Measurements from ENCODE around the gene ARHGAP30.
A peak's percentile ranks its signal among the peaks of the same experiment; 100 is the strongest.
"Not testable (repeated sequence)": the region's sequence is repeated elsewhere in the genome, so short reads cannot be mapped to it uniquely, and the experiment has no call there.

The ARHGAP30 gene

GRCh38 chr1:161044535-161044907 lies 25.2 kb downstream of the ARHGAP30 start:
- no peaks in the 10 kb centered on the region for H3K27me3 ChIP-seq (replicated peaks; ENCODE audit: control insufficient read depth, insufficient read depth, low read length, poor library complexity, severe bottlenecking)
- H3K27ac ChIP-seq (ENCODE audit: insufficient read depth, low read length, poor library complexity, severe bottlenecking) = peak overlapping the region; percentile 94
- no peaks in the 10 kb centered on the region for H3K9me3 ChIP-seq (ENCODE audit: control insufficient read depth, low read length)
- H3K36me3 ChIP-seq (ENCODE audit: control insufficient read depth, insufficient read depth, low read length) = peaks cover 56% of the 10 kb centered on the region
- peak overlapping the region; percentile 98 for H3K4me3 ChIP-seq (ENCODE audit: insufficient read depth, low read depth, low read length, poor library complexity, severe bottlenecking)
- no peak for DNase-seq
- peaks cover 11% of the 10 kb centered on the region for H3K4me1 ChIP-seq (ENCODE audit: control insufficient read depth, insufficient read depth, low read length, poor library complexity, severe bottlenecking)

DNA sequence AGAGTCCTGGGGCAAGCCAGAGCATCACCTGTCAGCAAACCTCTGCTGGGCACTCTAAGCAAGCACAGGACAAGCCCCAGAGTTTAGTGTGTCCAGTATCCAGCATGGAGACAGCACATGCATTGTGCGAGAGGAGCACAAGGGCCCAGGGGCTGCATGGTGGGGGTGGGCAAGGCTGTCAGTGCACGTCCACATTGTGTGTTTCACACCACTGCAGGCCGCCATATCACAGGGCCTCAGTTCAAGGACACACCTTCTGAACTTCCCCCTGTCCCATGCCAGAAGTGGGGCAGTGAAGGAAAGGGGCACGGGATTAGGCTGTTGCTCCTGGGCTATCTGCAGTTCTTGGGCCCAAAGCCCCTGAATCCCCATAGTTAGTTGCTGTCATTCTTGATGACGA lies 30.1 kb downstream of the ARHGAP30 start:
- DNase-seq = no peak
- Histone ChIP-seq H3K27ac (ENCODE audit: insufficient read depth, low read length, poor library complexity, severe bottlenecking) (peak overlapping the region; percentile 88), H3K36me3 (ENCODE audit: control insufficient read depth, insufficient read depth, low read length) (peaks cover 38% of the 10 kb centered on the region), H3K27me3 (replicated peaks; ENCODE audit: control insufficient read depth, insufficient read depth, low read length, poor library complexity, severe bottlenecking) (no peaks in the 10 kb centered on the region), H3K4me3 (ENCODE audit: insufficient read depth, low read depth, low read length, poor library complexity, severe bottlenecking) (no peak overlapping the region), H3K9me3 (ENCODE audit: control insufficient read depth, low read length) (no peaks in the 10 kb centered on the region), H3K4me1 (ENCODE audit: control insufficient read depth, insufficient read depth, low read length, poor library complexity, severe bottlenecking) (peaks cover 26% of the 10 kb centered on the region)

- Histone ChIP-seq H3K27me3 (replicated peaks; ENCODE audit: control insufficient read depth, insufficient read depth, low read length, poor library complexity, severe bottlenecking) (no peaks in the 10 kb centered on the region), H3K4me3 (ENCODE audit: insufficient read depth, low read depth, low read length, poor library complexity, severe bottlenecking) (peak overlapping the region; percentile 68), H3K36me3 (ENCODE audit: control insufficient read depth, insufficient read depth, low read length) (peaks cover 38% of the 10 kb centered on the region), H3K9me3 (ENCODE audit: control insufficient read depth, low read length) (no peaks in the 10 kb centered on the region), H3K27ac (ENCODE audit: insufficient read depth, low read length, poor library complexity, severe bottlenecking) (peak overlapping the region; percentile 88), H3K4me1 (ENCODE audit: control insufficient read depth, insufficient read depth, low read length, poor library complexity, severe bottlenecking) (peaks cover 26% of the 10 kb centered on the region)
- no peak for DNase-seq
Observed at GRCh38 chr1:161039154-161039545, 30.5 kb downstream of the ARHGAP30 start.

- Histone ChIP-seq H3K27ac (ENCODE audit: insufficient read depth, low read length, poor library complexity, severe bottlenecking) (peak within 1 kb of the TSS; percentile 88), H3K9me3 (ENCODE audit: control insufficient read depth, low read length) (no peaks in the 10 kb centered on the region)
Observed at GRCh38 chr1:161038523-161039153, 31.1 kb downstream of the ARHGAP30 start, which contains the start of gene TSTD1. TSS of gene TSTD1 (minus strand) at chr1:161038964. CDS start at chr1:161038889, 75 bp downstream.

DNA sequence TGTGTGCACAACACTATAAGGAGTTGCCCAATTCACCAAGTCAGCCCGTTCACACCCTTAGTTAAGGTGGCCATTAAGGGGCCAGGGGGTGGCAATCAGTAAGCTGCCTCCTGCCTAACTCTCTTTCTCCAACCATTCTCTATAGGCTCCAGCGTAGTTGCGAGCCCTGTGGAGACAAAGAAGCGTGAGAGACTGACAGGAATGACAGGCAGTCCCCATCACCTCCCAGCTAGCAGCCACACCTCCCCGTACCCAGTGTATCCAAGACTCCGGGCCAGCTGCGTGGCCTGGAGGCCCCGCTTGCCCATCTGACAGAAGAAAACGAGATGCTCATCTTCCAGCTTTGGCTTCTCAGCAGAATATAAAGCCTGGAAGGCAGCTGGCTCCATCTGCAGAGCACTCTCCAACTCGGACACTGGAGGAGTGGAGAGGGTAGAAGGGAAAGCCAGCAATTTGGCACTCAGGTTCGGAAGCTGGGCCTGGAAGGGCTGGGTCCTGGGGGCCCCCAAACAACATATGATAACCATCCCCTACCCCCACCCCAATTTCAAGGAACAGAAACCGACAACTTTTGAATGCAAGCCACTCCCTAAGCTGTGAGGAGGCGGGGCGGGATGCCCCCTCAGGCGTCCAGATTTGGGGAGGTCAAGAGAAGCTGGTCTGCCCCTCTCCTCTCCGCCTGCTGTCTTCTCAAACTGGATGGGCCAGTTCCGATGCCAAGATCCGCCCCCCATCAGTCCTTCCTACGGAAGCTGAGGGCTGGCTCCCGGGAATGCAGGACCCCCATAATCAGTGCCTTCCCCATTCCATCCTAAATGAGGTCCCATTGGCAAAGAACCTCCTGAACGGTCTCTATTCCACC lies 31.8 kb downstream of the ARHGAP30 start:
- DNase-seq = no peak
- Histone ChIP-seq H3K9me3 (ENCODE audit: control insufficient read depth, low read length) (no peaks in the 10 kb centered on the region), H3K27ac (ENCODE audit: insufficient read depth, low read length, poor library complexity, severe bottlenecking) (peak overlapping the region; percentile 88), H3K4me3 (ENCODE audit: insufficient read depth, low read depth, low read length, poor library complexity, severe bottlenecking) (peak overlapping the region; percentile 68), H3K27me3 (replicated peaks; ENCODE audit: control insufficient read depth, insufficient read depth, low read length, poor library complexity, severe bottlenecking) (no peaks in the 10 kb centered on the region), H3K36me3 (ENCODE audit: control insufficient read depth, insufficient read depth, low read length) (peaks cover 35% of the 10 kb centered on the region), H3K4me1 (ENCODE audit: control insufficient read depth, insufficient read depth, low read length, poor library complexity, severe bottlenecking) (peaks cover 26% of the 10 kb centered on the region)

More at GRCh38 chr1:161038523-161039153, 31.1 kb downstream of the ARHGAP30 start, which contains the start of gene TSTD1:
- Histone ChIP-seq H3K27me3 (replicated peaks; ENCODE audit: control insufficient read depth, insufficient read depth, low read length, poor library complexity, severe bottlenecking) (no peaks in the 10 kb centered on the region), H3K4me1 (ENCODE audit: control insufficient read depth, insufficient read depth, low read length, poor library complexity, severe bottlenecking) (peaks cover 26% of the 10 kb centered on the region), H3K36me3 (ENCODE audit: control insufficient read depth, insufficient read depth, low read length) (peaks cover 38% of the 10 kb centered on the region), H3K4me3 (ENCODE audit: insufficient read depth, low read depth, low read length, poor library complexity, severe bottlenecking) (peak within 1 kb of the TSS; percentile 68)
- peak; percentile 81 to 85 (median 84) for DNase-seq

- DNase-seq = no peak
- Histone ChIP-seq H3K36me3 (ENCODE audit: control insufficient read depth, insufficient read depth, low read length) (no peaks in the 10 kb centered on the region), H3K27me3 (replicated peaks; ENCODE audit: control insufficient read depth, insufficient read depth, low read length, poor library complexity, severe bottlenecking) (no peaks in the 10 kb centered on the region), H3K9me3 (ENCODE audit: control insufficient read depth, low read length) (no peaks in the 10 kb centered on the region), H3K4me3 (ENCODE audit: insufficient read depth, low read depth, low read length, poor library complexity, severe bottlenecking) (no peak overlapping the region), H3K4me1 (ENCODE audit: control insufficient read depth, insufficient read depth, low read length, poor library complexity, severe bottlenecking) (peaks cover 12% of the 10 kb centered on the region), H3K27ac (ENCODE audit: insufficient read depth, low read length, poor library complexity, severe bottlenecking) (no peak overlapping the region)
Observed at GRCh38 chr1:161033751-161034150, 35.9 kb downstream of the ARHGAP30 start.

DNA sequence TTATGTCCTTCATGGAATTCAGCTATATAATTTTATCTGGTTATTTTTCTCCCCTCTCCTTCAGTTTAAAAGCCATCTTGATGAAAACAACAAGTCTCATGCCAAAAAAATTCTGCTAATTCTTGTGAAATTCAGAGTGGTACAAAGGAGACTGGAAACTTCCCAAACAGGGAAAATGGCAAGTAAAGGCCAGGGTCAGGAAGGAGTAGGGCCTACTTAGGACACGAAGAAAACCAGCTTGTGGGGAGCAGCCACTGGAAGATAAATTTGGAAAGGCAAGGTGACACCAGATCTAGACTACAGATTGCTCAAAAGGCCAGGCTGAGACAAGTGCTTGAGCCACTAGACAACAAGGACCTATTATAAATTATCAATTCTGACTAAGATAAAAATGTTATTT lies 37.3 kb downstream of the ARHGAP30 start:
- H3K4me1 ChIP-seq (ENCODE audit: control insufficient read depth, insufficient read depth, low read length, poor library complexity, severe bottlenecking) = peaks cover 2% of the 10 kb centered on the region
- H3K27me3 ChIP-seq (replicated peaks; ENCODE audit: control insufficient read depth, insufficient read depth, low read length, poor library complexity, severe bottlenecking) = no peaks in the 10 kb centered on the region
- H3K27ac ChIP-seq (ENCODE audit: insufficient read depth, low read length, poor library complexity, severe bottlenecking) = no peak overlapping the region
- no peaks in the 10 kb centered on the region for H3K36me3 ChIP-seq (ENCODE audit: control insufficient read depth, insufficient read depth, low read length)
- no peak overlapping the region for H3K4me3 ChIP-seq (ENCODE audit: insufficient read depth, low read depth, low read length, poor library complexity, severe bottlenecking)
- no peaks in the 10 kb centered on the region for H3K9me3 ChIP-seq (ENCODE audit: control insufficient read depth, low read length)
- no peak for DNase-seq

DNA sequence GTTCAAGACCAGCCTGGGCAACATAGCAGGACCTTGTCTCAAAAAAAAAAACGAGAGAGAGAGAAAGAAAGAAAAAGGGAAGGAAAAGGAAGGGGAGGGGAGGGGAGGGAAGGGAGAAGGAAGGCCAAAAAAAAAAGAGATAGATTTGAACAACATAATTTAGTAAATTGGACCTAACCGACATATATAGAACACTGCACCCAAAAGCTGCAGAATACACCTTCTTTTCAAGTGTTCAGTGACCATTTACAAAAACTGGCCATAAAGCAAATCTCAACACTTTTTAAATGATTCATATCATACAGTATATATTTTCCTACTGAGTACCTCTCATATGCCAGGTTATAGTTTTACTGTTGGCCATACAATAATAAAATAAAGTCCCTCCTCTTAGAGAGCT lies 37.8 kb downstream of the ARHGAP30 start:
- DNase-seq = no peak
- Histone ChIP-seq H3K27ac (ENCODE audit: insufficient read depth, low read length, poor library complexity, severe bottlenecking) (no peak overlapping the region), H3K4me1 (ENCODE audit: control insufficient read depth, insufficient read depth, low read length, poor library complexity, severe bottlenecking) (no peaks in the 10 kb centered on the region), H3K4me3 (ENCODE audit: insufficient read depth, low read depth, low read length, poor library complexity, severe bottlenecking) (no peak overlapping the region), H3K27me3 (replicated peaks; ENCODE audit: control insufficient read depth, insufficient read depth, low read length, poor library complexity, severe bottlenecking) (no peaks in the 10 kb centered on the region), H3K9me3 (ENCODE audit: control insufficient read depth, low read length) (no peaks in the 10 kb centered on the region), H3K36me3 (ENCODE audit: control insufficient read depth, insufficient read depth, low read length) (no peaks in the 10 kb centered on the region)

DNA sequence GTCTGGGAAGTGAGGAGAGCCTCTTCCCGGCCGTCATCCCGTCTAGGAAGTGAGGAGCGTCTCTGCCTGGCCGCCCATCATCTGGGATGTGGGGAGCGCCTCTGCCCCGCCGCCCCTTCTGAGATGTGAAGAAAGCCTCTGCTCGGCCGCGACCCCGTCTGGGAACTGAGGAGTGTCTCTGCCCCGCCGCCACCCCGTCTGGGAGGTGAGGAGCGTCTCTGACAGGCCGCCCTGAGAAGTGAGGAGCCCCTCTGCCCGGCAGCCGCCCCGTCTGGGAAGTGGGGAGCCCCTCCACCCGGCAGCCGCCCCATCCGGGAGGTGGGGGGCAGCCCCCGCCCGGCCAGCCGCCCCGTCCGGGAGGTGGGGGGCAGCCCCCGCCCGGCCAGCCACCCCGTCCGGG lies 40.2 kb downstream of the ARHGAP30 start:
- H3K4me3 ChIP-seq (ENCODE audit: insufficient read depth, low read depth, low read length, poor library complexity, severe bottlenecking); H3K4me1 ChIP-seq (ENCODE audit: control insufficient read depth, insufficient read depth, low read length, poor library complexity, severe bottlenecking); H3K27ac ChIP-seq (ENCODE audit: insufficient read depth, low read length, poor library complexity, severe bottlenecking); H3K36me3 ChIP-seq (ENCODE audit: control insufficient read depth, insufficient read depth, low read length); H3K27me3 ChIP-seq (replicated peaks; ENCODE audit: control insufficient read depth, insufficient read depth, low read length, poor library complexity, severe bottlenecking); DNase-seq; H3K9me3 ChIP-seq (ENCODE audit: control insufficient read depth, low read length): not testable (repeated sequence)

- H3K27me3 ChIP-seq (replicated peaks; ENCODE audit: control insufficient read depth, insufficient read depth, low read length, poor library complexity, severe bottlenecking); DNase-seq; H3K4me3 ChIP-seq (ENCODE audit: insufficient read depth, low read depth, low read length, poor library complexity, severe bottlenecking); H3K9me3 ChIP-seq (ENCODE audit: control insufficient read depth, low read length); H3K4me1 ChIP-seq (ENCODE audit: control insufficient read depth, insufficient read depth, low read length, poor library complexity, severe bottlenecking); H3K27ac ChIP-seq (ENCODE audit: insufficient read depth, low read length, poor library complexity, severe bottlenecking); H3K36me3 ChIP-seq (ENCODE audit: control insufficient read depth, insufficient read depth, low read length): not testable (repeated sequence)
Observed at GRCh38 chr1:161026954-161027353, 42.7 kb downstream of the ARHGAP30 start.
